NCI-H2196 (cell line): ENCODE results near the gene TXNDC12.
A peak's percentile ranks its signal among the peaks of the same experiment; 100 is the strongest.
"Not testable (repeated sequence)": the region's sequence is repeated elsewhere in the genome, so short reads cannot be mapped to it uniquely, and the experiment has no call there.

Experiments
- DNase-seq: peaks from one replicate; lab custom pipeline; 2025; ENCODE audit not compliant: unreplicated experiment; lab: John Stamatoyannopoulos, UW

Gene TXNDC12

GRCh38 chr1:52055066-52055865 lies at the start of gene TXNDC12:
Gene TXNDC12 (minus strand): TSS chr1:52055191. CDS start chr1:52055096, 95 bp downstream.
- DNase-seq: peak; percentile 83

GRCh38 chr1:52102336-52103013 lies 47.5 kb upstream of the TXNDC12 start:
- DNase-seq: no peak

- DNase-seq: no peak
Observed at GRCh38 chr1:52098139-52098871, 43.3 kb upstream of the TXNDC12 start.

- no peak for DNase-seq
Observed at GRCh38 chr1:52096216-52096615, 41.2 kb upstream of the TXNDC12 start.

- DNase-seq: not testable (repeated sequence)
Observed at GRCh38 chr1:52094300-52094699, 39.3 kb upstream of the TXNDC12 start.

- not testable (repeated sequence) for DNase-seq
Observed at GRCh38 chr1:52087892-52088291, 32.9 kb upstream of the TXNDC12 start.

- DNase-seq: no peak
Observed at GRCh38 chr1:52080014-52080415, 25.0 kb upstream of the TXNDC12 start.

GRCh38 chr1:52077277-52077676 lies 22.3 kb upstream of the TXNDC12 start:
- not testable (repeated sequence) for DNase-seq

GRCh38 chr1:52072291-52072690 lies 17.3 kb upstream of the TXNDC12 start:
- no peak for DNase-seq

GRCh38 chr1:52070704-52071103 lies 15.7 kb upstream of the TXNDC12 start:
- no peak for DNase-seq

- no peak for DNase-seq
Observed at GRCh38 chr1:52063192-52063591, 8.2 kb upstream of the TXNDC12 start.

- no peak for DNase-seq
Observed at GRCh38 chr1:52060822-52061221, 5.8 kb upstream of the TXNDC12 start.

GRCh38 chr1:52059888-52060287 lies 4.9 kb upstream of the TXNDC12 start:
- DNase-seq: no peak

GRCh38 chr1:52059321-52059720 lies 4.3 kb upstream of the TXNDC12 start:
- DNase-seq: no peak

- DNase-seq: no peak
Observed at GRCh38 chr1:52057876-52058415, 3.0 kb upstream of the TXNDC12 start.

- no peak for DNase-seq
Observed at GRCh38 chr1:52057255-52057654, 2.3 kb upstream of the TXNDC12 start.

GRCh38 chr1:52056937-52057231 lies 1.9 kb upstream of the TXNDC12 start:
- no peak for DNase-seq

- peak; percentile 96 for DNase-seq
Observed at GRCh38 chr1:52056163-52056936, 1.4 kb upstream of the TXNDC12 start, which contains the start of gene BTF3L4. Gene BTF3L4 (plus strand): TSS chr1:52056295. CDS start chr1:52059848, 3,553 bp downstream.

- DNase-seq: no peak
Observed at GRCh38 chr1:52055866-52056162, 823 bp upstream of the TXNDC12 start.

- no peak for DNase-seq
Observed at GRCh38 chr1:52054496-52055065, 410 bp downstream of the TXNDC12 start.

GRCh38 chr1:52053862-52054261 lies 1.1 kb downstream of the TXNDC12 start:
- DNase-seq: no peak
